NCI-H1048 (cell line): ENCODE results near the gene SIN3B.
"Not testable (repeated sequence)": the region's sequence is repeated elsewhere in the genome, so short reads cannot be mapped to it uniquely, and the experiment has no call there.

Experiments used
- DNase-seq: peaks from one replicate; lab custom pipeline; 2025; lab: John Stamatoyannopoulos, UW

Gene SIN3B, protein sequence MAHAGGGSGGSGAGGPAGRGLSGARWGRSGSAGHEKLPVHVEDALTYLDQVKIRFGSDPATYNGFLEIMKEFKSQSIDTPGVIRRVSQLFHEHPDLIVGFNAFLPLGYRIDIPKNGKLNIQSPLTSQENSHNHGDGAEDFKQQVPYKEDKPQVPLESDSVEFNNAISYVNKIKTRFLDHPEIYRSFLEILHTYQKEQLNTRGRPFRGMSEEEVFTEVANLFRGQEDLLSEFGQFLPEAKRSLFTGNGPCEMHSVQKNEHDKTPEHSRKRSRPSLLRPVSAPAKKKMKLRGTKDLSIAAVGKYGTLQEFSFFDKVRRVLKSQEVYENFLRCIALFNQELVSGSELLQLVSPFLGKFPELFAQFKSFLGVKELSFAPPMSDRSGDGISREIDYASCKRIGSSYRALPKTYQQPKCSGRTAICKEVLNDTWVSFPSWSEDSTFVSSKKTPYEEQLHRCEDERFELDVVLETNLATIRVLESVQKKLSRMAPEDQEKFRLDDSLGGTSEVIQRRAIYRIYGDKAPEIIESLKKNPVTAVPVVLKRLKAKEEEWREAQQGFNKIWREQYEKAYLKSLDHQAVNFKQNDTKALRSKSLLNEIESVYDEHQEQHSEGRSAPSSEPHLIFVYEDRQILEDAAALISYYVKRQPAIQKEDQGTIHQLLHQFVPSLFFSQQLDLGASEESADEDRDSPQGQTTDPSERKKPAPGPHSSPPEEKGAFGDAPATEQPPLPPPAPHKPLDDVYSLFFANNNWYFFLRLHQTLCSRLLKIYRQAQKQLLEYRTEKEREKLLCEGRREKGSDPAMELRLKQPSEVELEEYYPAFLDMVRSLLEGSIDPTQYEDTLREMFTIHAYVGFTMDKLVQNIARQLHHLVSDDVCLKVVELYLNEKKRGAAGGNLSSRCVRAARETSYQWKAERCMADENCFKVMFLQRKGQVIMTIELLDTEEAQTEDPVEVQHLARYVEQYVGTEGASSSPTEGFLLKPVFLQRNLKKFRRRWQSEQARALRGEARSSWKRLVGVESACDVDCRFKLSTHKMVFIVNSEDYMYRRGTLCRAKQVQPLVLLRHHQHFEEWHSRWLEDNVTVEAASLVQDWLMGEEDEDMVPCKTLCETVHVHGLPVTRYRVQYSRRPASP

GRCh38 chr19:16829010-16829821 lies at the start of gene SIN3B:
SIN3B (plus strand) TSS chr19:16829398; CDS start chr19:16829421, 23 bp downstream.
- DNase-seq: peak; percentile 73

DNA sequence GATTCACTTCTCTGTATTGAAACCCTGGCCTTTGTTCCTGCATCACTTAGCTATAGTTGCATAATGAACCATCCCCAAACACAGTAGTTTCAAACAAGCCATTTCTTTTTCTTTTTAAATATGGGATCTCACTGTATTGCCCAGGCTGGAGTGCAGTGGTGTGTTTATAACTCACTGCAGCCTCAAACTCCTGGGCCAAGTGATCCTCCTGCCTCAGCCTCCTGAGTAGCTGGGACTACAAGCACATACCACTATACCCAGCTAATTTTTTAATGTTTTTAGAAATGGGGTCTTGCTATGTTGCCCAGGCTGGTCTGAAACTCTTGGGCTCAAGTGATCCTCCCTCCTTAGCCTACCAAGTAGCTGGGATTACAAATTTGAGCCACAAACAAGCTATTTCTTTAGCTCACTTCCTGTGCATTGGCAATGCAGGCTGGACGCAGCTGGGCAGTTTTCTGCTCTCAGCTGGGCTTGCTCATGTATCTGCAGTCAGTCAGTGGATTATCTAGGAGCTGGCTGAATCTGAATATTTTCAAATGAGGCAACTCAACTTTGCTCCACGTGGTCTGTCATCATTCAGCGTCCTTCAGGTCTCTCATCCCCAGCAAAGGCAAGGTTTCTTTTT lies 49.5 kb upstream of the SIN3B start:
- no peak for DNase-seq

DNA sequence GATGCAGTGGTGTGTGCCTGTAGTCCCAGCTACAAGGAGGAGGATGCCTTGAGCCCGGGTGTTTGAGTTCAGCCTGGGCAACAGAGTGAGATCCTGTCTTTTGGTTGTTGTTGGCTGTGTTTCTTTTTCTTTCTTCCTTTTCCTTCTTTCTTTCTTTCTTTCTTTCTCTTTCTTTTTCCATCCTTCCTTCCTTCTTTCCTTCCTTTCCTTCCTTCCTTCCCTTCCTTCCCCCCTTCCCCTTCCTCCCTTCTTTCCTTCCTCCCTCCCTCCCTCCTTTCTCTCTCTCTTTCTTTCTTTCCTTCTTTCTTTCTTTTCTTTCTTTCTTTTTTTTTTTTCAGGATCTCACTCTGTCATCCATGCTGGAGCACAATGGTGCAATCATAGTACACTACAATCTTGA lies 46.5 kb upstream of the SIN3B start:
- no peak for DNase-seq

GRCh38 chr19:16788479-16788878 lies 40.7 kb upstream of the SIN3B start:
- DNase-seq: no peak

DNA sequence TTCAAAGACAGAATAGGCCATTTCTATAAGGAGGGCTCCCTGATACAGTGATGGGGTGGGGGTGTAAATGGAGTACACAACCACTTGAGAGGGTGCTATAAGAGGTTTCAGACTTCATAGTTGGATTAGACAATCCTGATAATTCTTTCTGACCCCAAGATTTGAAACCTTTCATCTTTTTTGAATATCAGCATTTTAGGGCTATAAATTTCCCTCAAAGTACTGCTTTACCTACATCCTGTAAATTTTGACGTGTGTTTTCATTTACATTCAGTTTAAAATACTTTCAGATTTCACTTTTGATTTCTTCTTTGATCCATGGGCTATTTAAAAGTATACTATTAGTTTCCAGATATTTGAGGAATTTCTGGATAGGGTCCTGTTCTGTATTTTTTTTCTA lies 40.0 kb upstream of the SIN3B start:
- no peak for DNase-seq

GRCh38 chr19:16790051-16790450 lies 39.1 kb upstream of the SIN3B start:
- DNase-seq: no peak

DNA sequence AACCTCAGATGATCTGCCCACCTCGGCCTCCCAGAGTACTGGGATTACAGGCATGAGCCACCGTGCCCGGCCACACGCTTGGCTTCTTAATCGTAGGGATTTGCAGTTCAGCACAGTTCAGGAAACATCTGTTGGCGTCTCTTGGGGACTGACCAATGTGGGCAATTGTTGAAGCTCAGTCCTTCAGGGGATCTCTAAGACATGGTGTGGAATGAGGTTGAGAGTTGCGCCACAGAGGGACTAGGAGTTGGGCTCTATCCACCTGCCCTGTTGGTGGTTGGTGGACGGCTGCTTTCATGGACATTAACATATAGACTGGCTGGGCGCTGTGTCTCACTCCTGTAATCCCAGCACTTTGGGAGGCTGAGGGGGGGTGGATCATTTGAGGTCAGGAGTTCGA lies 37.3 kb upstream of the SIN3B start:
- no peak for DNase-seq

GRCh38 chr19:16794456-16795441 lies 34.4 kb upstream of the SIN3B start:
- no peak for DNase-seq

DNA sequence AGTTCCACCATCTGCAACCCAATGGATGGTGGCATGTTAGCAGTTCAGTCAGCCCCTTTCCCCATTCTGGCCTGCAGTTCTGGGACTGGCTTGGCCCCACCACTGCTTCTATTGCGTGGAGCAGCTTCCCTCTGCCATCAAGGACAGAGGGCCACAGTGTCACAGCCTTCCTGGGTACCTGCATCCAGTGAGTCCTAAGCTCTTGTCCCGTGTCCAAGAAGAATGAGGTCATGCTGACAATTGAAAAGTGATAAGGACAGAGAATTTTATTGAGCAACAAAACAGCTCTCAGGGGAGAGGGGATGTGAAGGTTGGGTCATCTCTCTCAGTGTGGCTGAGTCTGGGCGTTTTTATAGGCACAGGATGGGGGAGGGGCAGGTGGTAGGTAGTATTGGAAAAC lies 33.5 kb upstream of the SIN3B start:
- no peak for DNase-seq

- no peak for DNase-seq
Observed at GRCh38 chr19:16797876-16798275, 31.3 kb upstream of the SIN3B start.

GRCh38 chr19:16798326-16798725 lies 30.9 kb upstream of the SIN3B start:
- not testable (repeated sequence) for DNase-seq

GRCh38 chr19:16799740-16800139 lies 29.5 kb upstream of the SIN3B start:
- no peak for DNase-seq

GRCh38 chr19:16801600-16802013 lies 27.6 kb upstream of the SIN3B start:
- DNase-seq: no peak

DNA sequence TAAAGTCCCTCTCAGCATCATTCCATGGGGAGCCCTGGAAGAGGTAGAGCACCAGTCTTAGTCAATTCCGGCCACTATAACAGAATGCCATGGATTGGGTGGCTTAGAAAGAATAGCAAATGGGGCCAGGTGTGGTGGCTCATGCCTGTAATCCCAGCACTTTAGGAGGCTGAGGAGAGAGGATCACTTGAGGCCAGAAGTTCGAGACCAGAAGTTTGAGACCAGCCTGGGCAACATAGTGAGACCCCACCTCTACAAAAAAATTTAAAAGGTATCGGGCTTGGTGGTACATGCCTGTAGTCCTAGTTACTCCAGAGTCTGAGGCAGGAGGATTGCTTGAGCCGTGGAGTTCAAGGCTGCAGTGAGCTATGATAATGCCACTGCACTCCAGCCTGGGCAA lies 25.0 kb upstream of the SIN3B start:
- no peak for DNase-seq

DNA sequence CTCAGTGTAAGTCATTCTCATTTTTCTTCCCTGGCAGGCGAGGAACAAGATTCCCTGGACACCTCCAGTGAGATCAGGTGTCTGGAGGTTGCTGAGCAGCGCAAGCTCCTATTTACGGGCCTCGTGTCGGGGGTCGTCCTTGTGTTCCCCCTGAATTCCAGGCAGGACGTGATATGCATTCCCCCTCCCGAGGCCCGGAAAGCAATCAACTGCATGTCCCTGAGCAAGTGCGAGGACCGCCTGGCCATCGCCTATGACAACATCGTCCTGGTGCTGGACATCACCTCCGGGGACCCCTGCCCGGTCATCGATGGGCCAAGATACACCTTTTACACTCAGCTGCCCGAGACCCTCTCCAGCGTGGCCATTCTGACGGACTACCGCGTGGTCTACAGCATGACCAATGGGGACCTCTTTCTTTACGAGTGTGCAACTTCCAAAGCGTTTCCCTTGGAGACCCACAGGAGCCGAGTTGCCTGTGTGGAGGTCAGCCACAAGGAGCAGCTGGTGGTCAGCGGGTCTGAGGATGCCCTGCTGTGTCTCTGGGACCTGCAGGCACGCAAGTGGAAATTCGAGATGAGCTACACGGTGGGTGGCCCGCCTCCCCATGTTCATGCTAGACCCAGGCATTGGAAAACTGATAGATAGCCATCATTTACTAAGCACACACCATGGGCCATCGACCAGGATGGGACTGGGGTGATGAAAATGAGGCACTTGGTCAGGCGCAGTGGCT lies 21.5 kb upstream of the SIN3B start:
- DNase-seq: no peak

GRCh38 chr19:16814526-16815100 lies 14.6 kb upstream of the SIN3B start:
- DNase-seq: no peak

DNA sequence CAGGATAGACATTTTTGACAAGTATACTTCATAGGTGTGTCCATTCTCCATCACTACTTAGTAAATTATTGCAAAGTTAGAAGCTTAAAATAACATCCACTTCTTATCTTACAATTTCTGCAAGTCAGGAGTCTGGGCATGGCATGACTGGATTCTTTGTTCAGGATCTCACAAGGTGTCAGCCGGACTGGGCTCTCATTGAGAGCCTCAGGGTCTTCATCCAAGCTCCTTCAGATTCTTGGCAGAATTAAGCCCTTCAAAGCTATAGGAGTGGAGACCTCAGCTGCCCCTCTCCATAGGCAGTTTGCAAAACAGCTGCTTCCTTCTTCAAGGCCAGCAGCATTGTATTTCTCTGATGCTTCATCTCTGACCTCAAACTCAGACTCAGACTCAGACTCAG lies 9.1 kb upstream of the SIN3B start:
- no peak for DNase-seq

GRCh38 chr19:16821081-16821480 lies 8.1 kb upstream of the SIN3B start:
- DNase-seq: no peak

DNA sequence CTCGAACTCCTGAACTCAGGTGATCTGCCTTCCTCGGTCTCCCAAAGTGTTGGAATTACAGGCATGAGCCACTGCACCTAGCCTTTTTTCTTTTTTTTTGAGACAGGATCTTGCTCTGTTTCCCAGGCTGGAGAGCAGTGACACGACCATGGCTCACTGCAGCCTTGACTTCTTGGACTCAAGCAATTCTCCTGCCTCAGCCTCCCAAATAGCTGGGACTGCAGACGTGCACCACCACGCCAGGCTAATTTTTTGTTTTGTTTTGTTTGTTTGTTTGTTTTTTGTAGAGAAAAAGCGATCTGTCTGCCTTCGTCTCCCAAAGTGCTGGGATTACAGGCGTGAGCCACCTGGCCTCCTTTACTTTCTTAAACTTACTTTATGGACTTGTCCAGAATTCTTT lies 6.5 kb upstream of the SIN3B start:
- DNase-seq: no peak
